Activated CD4-positive, alpha-beta T cell treated with anti-CD3 and anti-CD28 coated beads for 48 hours (primary cell): ENCODE measurements around the gene TP53RK.

ENCODE experiments used
- DNase-seq: peaks from one replicate; pipeline ENCODE4 v3.0.0-alpha.2; 2020

TP53RK gene

GRCh38 chr20:46689082-46689753, at the start of gene TP53RK:
Gene TP53RK, minus strand, starts transcription at chr20:46689444. Its CDS starts 30 bp downstream, at chr20:46689414.
- peak; percentile 98 for DNase-seq

DNA sequence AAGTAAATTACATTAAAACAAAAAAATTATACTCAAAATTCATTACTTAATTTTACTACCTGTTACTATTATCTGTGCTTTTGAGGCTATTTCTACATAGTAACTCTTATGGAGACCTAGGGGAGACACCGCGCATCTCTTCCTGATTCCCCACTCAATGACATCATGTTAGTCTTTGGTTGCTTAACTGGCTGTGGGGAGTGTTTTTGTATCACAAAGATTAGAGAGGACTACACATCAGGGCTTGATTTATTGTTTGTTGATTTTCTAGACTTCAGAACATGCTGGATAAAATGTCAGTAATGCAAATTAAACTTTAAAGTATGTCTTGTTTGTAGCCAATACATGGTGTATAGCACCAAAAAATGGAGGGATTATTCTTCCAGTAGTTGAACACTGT, 46.2 kb upstream of the TP53RK start:
- no peak for DNase-seq

- DNase-seq: no peak
Observed at GRCh38 chr20:46731770-46732169, 42.5 kb upstream of the TP53RK start.

DNA sequence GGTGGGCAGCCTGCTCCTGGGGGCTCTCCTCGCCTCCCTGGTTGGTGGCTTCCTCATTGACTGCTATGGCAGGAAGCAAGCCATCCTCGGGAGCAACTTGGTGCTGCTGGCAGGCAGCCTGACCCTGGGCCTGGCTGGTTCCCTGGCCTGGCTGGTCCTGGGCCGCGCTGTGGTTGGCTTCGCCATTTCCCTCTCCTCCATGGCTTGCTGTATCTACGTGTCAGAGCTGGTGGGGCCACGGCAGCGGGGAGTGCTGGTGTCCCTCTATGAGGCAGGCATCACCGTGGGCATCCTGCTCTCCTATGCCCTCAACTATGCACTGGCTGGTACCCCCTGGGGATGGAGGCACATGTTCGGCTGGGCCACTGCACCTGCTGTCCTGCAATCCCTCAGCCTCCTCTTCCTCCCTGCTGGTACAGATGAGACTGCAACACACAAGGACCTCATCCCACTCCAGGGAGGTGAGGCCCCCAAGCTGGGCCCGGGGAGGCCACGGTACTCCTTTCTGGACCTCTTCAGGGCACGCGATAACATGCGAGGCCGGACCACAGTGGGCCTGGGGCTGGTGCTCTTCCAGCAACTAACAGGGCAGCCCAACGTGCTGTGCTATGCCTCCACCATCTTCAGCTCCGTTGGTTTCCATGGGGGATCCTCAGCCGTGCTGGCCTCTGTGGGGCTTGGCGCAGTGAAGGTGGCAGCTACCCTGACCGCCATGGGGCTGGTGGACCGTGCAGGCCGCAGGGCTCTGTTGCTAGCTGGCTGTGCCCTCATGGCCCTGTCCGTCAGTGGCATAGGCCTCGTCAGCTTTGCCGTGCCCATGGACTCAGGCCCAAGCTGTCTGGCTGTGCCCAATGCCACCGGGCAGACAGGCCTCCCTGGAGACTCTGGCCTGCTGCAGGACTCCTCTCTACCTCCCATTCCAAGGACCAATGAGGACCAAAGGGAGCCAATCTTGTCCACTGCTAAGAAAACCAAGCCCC, 36.2 kb upstream of the TP53RK start:
- DNase-seq: no peak

- DNase-seq: no peak
Observed at GRCh38 chr20:46724343-46724959, 35.2 kb upstream of the TP53RK start.

GRCh38 chr20:46723039-46723438, 33.8 kb upstream of the TP53RK start:
- DNase-seq: no peak

GRCh38 chr20:46722450-46722849, 33.2 kb upstream of the TP53RK start:
- DNase-seq: no peak

DNA sequence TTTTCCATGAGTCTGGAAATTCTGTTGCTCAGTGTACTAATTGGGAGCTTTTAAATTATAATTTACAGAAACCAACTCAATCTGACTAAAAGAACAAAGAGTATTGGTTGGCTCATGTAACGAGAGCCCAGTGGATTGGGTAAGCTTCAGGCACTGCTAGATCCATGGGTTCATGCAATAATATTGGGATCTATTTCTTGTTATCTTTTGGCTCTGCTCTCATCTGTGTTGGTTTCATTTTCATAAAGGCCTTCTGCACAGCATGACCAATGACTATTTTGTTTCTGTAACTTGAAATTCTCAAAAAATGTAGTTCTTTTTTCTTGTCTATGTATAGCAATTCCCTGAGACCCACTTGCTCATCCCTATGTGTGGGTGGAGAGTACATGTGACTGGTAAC, 32.2 kb upstream of the TP53RK start:
- no peak for DNase-seq

DNA sequence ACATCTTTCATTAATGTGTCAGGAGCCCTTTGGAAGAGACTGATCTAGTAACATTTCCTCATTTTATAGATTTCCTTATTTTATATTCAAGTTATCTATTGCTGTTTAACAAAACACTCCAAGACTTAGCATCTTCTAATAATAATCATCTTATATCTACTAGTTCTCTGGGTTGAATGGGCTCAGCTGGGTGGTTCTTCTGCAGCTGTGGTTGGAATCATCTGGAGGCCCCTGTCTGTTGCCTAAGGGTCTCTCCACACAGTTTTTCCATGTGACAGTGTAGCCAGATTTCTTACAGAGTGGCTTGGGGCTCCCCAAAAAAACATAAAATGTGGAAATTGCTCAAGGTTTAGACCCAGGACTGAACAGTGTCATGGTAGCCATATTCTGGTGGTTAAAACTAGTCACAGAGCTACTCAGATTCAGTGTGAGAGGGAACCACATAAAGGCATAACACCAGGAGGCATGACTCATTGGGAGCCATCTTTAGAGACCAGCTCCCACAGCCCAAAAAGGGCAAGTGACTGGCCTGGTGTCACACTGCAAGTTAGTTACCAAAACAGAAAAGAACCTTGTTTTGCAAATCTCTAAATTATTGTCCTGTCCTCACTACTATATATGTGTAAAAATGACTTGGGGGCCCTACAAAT, 31.7 kb upstream of the TP53RK start:
- DNase-seq: peak; percentile 18

GRCh38 chr20:46720019-46720418, 30.8 kb upstream of the TP53RK start:
- DNase-seq: no peak

DNA sequence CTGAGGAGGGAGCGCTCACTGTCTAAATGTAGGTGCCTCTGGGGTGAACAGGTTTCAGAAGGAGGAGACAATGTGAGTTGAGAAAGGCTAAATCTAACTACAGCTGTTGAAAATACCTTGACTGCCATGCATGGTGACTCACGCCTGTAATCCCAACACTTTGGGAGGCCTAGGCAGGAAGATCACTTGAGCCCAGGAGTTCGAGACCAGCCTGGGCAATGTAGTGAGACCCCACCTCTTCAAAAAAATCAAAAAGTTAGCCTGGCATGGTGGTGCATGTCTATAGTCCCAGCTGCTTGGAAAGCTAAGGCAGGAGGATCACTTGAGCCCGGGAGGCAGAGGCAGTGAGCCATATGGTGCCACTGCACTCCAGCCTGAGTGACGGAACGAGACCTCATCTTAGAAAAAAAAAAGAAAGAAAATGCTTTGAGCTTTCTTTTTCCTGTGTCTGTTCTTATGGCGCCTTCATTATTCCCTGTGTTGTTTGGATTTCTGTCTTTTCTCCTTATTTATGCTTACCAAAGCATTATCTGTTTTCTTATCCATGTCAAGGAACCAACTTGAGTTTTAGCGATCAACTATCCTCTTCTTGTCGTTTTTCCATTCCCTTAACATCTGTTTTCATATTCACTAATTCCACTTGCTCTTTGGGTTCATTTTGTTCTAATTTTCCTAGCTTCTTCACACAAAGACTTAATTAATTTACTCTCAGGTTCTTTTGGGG, 28.7 kb upstream of the TP53RK start:
- DNase-seq: no peak

DNA sequence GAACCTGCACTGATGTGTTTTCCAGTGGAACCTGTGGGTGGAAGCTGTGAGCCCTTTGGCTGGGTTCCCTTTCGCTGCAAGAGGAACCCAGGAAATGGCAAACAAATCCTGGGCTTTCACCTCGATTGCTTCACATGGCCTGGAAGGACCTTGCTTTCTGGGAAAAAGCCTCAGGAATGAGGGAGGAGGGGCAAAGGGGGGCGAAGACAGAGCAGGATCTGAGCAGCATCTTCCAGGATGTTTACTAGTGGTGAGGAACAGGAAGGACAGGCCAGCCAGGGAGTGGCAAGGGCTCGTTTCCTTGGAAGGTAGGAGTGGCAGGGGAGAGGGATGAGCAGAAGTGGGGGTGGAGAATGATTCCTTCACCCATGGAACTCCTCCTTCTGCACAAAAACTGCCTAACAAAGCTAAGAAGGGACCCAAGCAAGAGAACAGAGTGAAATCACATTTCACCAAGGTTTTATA, 26.1 kb upstream of the TP53RK start:
- no peak for DNase-seq

DNA sequence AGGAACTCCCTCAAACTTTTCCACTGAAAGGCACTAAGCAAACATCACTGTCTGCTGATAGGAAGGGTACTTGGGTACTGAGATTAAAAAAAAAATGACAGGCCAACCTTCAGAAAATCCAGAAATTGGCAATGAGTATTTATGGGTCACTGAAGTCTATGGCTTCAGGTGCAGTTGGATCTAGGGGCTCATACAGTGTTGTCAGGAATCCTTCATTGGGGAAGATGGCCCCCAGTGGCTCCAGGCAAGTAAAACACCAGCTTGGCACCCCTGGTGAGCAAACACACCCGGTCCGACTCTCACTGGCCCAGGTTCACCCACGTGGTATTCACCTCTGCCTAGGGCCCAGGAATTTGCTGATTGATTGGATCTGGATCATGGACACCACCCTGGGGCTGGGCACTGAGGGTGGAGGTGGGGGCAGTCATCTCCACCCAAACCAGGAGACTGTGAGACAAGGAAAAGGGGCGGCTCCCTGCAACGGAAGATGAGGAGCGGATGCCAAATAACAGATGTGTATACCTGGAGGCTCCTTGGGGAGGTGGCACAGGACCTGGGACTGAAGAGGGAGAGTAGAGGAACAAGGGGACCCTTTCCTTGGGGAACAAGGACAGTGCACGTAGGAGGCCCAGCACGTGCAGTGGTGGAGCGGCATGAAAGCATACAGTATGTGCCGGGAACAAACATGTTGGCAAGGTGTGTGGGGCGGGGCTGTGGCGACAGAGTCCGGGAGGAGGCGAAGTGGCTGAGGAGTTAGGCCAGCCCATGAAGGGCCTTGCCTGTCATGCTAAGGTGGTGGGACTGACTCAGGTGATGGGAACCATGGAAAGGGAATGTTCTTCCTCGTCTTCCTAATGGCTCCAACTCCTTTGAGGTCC, 25.0 kb upstream of the TP53RK start:
- DNase-seq: no peak

GRCh38 chr20:46712056-46712636, 22.9 kb upstream of the TP53RK start:
- no peak for DNase-seq

DNA sequence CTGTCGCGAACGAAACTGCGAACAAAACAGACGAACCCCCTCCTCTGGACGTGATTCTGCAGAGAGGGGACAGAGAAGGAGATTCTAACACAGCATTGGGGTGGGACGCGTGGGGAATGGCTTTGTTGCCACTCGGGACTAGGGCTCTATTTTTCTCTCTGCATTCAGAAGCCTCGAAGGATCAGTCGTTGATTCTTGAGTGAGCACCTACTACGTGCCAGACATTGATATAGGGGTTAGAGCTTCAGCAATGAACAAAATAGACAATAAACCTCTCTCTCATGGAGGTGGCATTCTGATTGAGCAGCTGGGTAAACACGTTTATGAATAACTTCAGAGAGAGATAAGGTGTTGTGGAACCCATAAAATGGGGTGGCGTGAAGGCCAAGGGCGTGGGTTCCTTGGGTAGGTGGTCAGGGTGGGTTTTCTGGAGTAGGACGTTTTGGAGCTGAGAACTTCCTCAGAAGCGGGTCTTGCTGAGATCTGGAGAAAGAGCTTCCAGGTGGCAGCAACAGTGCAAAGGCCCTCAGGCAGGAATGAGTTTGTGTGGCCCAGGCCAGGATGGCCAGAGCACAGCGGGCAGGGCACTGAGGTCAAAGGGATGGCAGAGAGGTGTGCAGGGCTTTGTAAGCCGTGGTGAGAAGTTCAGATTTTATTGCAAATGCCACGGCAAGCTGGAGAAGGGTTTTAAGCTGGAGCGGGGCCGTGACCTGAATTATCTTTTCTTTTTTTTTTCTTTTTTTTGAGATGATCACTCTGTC, 21.1 kb upstream of the TP53RK start:
- DNase-seq: no peak

- peak; percentile 6 for DNase-seq
Observed at GRCh38 chr20:46709459-46710152, 20.4 kb upstream of the TP53RK start, which contains the start of gene SLC2A10. Gene SLC2A10, plus strand, starts transcription at chr20:46709649. Its CDS starts 88 bp downstream, at chr20:46709737.

DNA sequence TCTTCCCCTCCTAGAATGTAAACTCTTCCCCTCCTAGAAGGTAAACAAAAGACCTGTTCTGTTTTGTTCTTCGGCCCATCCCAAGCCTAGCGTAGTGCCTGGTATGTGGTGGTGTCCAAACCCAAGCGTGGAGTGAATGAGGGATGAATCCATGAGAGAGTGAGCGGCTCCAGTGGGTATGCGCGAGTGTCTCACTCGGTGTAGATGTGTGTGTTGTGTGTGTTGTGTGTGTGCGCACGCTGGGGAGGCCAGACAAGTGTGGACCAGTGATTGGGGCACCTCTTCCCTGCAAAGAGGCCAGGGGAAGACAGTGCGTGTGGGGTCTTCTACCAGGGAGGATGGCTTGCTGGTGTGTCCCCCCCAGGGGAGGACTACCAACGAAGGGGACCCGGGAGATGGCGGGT, 19.8 kb upstream of the TP53RK start:
- DNase-seq: no peak

DNA sequence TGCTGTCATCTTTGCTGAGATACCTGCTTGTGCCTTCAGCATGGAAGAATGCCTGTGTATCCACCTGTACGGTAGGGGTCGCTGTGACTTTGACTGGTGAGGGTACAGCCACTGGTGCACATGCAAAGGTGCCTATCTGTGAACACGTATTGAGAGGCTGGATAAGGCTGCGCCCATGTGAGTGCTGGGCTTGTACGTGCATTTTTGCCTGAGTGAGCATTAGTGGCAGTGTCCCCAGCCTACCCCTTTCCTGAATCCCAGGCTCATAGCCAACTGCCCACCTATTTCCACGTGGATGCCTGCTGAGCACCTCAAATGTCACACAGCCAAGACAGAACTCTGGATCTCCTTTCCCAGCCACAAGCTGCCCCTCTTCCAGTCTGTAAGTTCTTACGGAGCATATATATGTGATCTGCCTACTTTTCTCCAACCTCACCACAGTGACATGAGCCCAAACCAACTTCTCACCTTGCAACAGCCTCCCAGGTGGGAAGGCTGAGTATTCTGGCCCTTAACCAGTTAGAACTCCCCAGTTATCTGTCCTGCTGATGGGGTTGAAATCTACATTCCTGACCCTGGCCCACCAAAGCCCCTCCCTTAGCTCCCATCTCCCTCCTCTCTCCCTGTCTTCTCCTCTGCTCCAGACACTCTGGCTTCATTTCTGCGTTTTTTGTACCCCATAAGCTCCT, 19.1 kb upstream of the TP53RK start:
- peak; percentile 19 for DNase-seq

DNA sequence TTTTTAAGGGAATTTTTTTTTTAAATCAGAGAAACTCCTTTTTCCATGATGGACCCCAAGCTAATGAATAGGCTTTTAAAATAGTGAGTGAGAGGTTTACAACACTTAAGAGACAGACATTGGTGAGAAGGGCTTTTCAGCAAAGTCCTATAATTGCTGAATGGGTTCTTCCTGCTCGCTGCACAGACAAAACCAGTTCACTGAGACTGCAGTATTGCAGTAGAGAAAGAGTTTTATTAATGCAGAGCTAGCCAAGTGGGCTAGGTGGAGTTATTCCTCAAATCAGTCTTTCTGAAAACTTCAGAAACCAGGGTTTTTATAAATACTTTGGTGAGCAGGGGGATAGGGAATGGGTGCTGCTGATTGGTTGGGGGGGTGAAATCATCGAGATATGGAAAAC, 17.0 kb upstream of the TP53RK start:
- no peak for DNase-seq
